HTERT RPE-1 (cell line): Measurements from ENCODE around the gene EVL.

Experiments
- in situ Hi-C: fragments of 300-500 bp; cut with MboI; formaldehyde crosslinking; loops from 4 replicates; pipeline ENCODE4 v1.14.3; 2020; ENCODE audit warnings: low sequenced_read_pairs

EVL gene

GRCh38 chr14:100080206-100080605, 15.0 kb downstream of the EVL start:
- in situ Hi-C loops = no loop called here

GRCh38 chr14:100081997-100082625, 16.9 kb downstream of the EVL start:
- in situ Hi-C loops = no loop called here

- in situ Hi-C loops = no loop called here
These were observed 17.5 kb downstream of the EVL start for GRCh38 chr14:100082723-100083122.

- in situ Hi-C loops = no loop called here
These were observed 18.5 kb downstream of the EVL start for GRCh38 chr14:100083706-100084105.

GRCh38 chr14:100084591-100084990, 19.4 kb downstream of the EVL start:
- in situ Hi-C loops = no loop called here

- in situ Hi-C loops = no loop called here
These were observed 20.2 kb downstream of the EVL start for GRCh38 chr14:100085462-100085861.

GRCh38 chr14:100086361-100086760, 21.1 kb downstream of the EVL start:
- in situ Hi-C loops = no loop called here

- in situ Hi-C loops = no loop called here
These were observed 23.0 kb downstream of the EVL start for GRCh38 chr14:100088226-100088625.

GRCh38 chr14:100091386-100091785, 26.2 kb downstream of the EVL start:
- in situ Hi-C loops = no loop called here

- in situ Hi-C loops = no loop called here
These were observed 27.6 kb downstream of the EVL start for GRCh38 chr14:100092832-100093231.

- in situ Hi-C loops = no loop called here
These were observed 28.1 kb downstream of the EVL start for GRCh38 chr14:100093319-100093718.

GRCh38 chr14:100096656-100097055, 31.4 kb downstream of the EVL start:
- in situ Hi-C loops = no loop called here

GRCh38 chr14:100098171-100098570, 32.9 kb downstream of the EVL start:
- in situ Hi-C loops = no loop called here

- in situ Hi-C loops = no loop called here
These were observed 34.9 kb downstream of the EVL start for GRCh38 chr14:100100032-100100703.

- in situ Hi-C loops = no loop called here
These were observed 37.0 kb downstream of the EVL start for GRCh38 chr14:100102156-100102785.

GRCh38 chr14:100103250-100104005, 38.2 kb downstream of the EVL start:
- in situ Hi-C loops = no loop called here

- in situ Hi-C loops = no loop called here
These were observed 38.8 kb downstream of the EVL start for GRCh38 chr14:100104006-100104352.

GRCh38 chr14:100104523-100105300, 39.5 kb downstream of the EVL start:
- in situ Hi-C loops = no loop called here

- in situ Hi-C loops = no loop called here
These were observed 40.3 kb downstream of the EVL start for GRCh38 chr14:100105357-100106169.
